Panc1 (cell line): ENCODE data around the gene FKBP7. TPM values are rescaled to one million over a fixed set of nuclear protein-coding genes. Genes with fewer than 3 reads are reported as not detected.
A peak's percentile ranks its signal among the peaks of the same experiment; 100 is the strongest.

ENCODE experiments used
- ATAC-seq: fragments of 200-7000 bp; cut with Tn5 transposase; 2 replicates; pipeline ENCODE4 v1.9.1; 2020; ENCODE audit warnings: mild to moderate bottlenecking, moderate library complexity
- BruUV-seq: library from RNA; stranded (reverse); fragments of 400-500 nt; replicated peaks from 2 replicates; lab custom pipeline; 2021; lab: Mats Ljungman, UMichigan
- CTCF ChIA-PET: fragments of 300-600 bp; sonication (Branson Sonifier 250); formaldehyde crosslinking; loops from one replicate; lab custom pipeline; 2022; ENCODE audit warnings: antibody characterized with exemption; lab: Charles Lee
- POLR2A ChIA-PET: fragments of 300-600 bp; sonication (Branson Sonifier 250); formaldehyde crosslinking; loops from one replicate; lab custom pipeline; 2022; ENCODE audit warnings: antibody characterized with exemption; lab: Charles Lee
- DNase-seq: peaks from one replicate; pipeline ENCODE4 v3.0.0-alpha.2; 2010; ENCODE audit warnings: low read depth, low spot score
- H3K27ac ChIP-seq: 2 replicates; pipeline ENCODE4 v1.5.1; 2011; ENCODE audit warnings: mild to moderate bottlenecking, low read length, inconsistent platforms
- H3K27me3 ChIP-seq: fragments of 200-500 bp; sonication (Bioruptor generic); 2 replicates; pipeline ENCODE4 v1.6.0; 2014; ENCODE audit warnings: low read length, inconsistent platforms; ENCODE audit not compliant: control insufficient read depth, insufficient read depth
- H3K36me3 ChIP-seq: fragments of 200-500 bp; sonication (Bioruptor generic); 2 replicates; pipeline ENCODE4 v1.5.1; 2014; ENCODE audit warnings: inconsistent platforms, mild to moderate bottlenecking, low read length, moderate library complexity; ENCODE audit not compliant: control insufficient read depth, insufficient read depth
- H3K4me1 ChIP-seq: 2 replicates; pipeline ENCODE4 v1.5.1; 2011; ENCODE audit warnings: inconsistent platforms, mild to moderate bottlenecking, low read length, moderate library complexity; ENCODE audit not compliant: control insufficient read depth, insufficient read depth
- H3K4me3 ChIP-seq, 2 experiments: 2 replicates each; pipeline ENCODE4 v1.5.1; 2011 to 2012; ENCODE audit warnings: low read depth in 2 of 2, low read length in 2 of 2, mild to moderate bottlenecking in 2 of 2, inconsistent platforms in 1 of 2, moderate library complexity in 1 of 2
- H3K9me3 ChIP-seq: fragments of 200-500 bp; sonication (Bioruptor generic); 2 replicates; pipeline ENCODE4 v1.5.1; 2014; ENCODE audit warnings: low read depth, mild to moderate bottlenecking, inconsistent platforms, low read length, moderate library complexity; ENCODE audit not compliant: control insufficient read depth, insufficient read depth
- POLR2AphosphoS5 ChIP-seq: IDR thresholded peaks from 2 replicates; pipeline ENCODE4 v1.6.1; 2012; ENCODE audit warnings: mild to moderate bottlenecking, low read depth, low read length, moderate library complexity
- SIN3A ChIP-seq: IDR thresholded peaks from 2 replicates; pipeline ENCODE4 v1.6.1; 2012; ENCODE audit warnings: low read depth, mild to moderate bottlenecking, low read length, moderate library complexity, borderline replicate concordance; ENCODE audit not compliant: insufficient read depth
- TCF7L2 ChIP-seq: IDR thresholded peaks from 2 replicates; pipeline ENCODE4 v1.6.1; 2011; ENCODE audit warnings: mild to moderate bottlenecking, low read depth, low read length, inconsistent platforms
- in situ Hi-C: cut with HindIII; loops from 2 replicates; pipeline ENCODE4 v1.10.0; 2016; ENCODE audit warnings: low sequenced_read_pairs, low pct_unique_long_range_greater_than_20kb
- intact Hi-C: fragments of 100-400 bp; cut with micrococcal nuclease; formaldehyde crosslinking; loops from one replicate; pipeline ENCODE4 v1.10.0; 2022; ENCODE audit not compliant: unreplicated experiment
- total RNA-seq: library from RNA; stranded (reverse); gene quantifications from one replicate; pipeline ENCODE4 v1.2.1, GENCODE V29; 2021; ENCODE audit not compliant: unreplicated experiment
- TF ChIP-seq, protein P1 (sequence below): fragments of 450-650 bp; IDR thresholded peaks from 2 replicates; pipeline ENCODE4 v1.5.1; 2017; ENCODE audit warnings: mild to moderate bottlenecking
- TF ChIP-seq, protein P2 (sequence below), 2 experiments: IDR thresholded peaks; 2 replicates each; pipeline ENCODE4 v1.6.1; 2011 to 2012; ENCODE audit warnings: low read depth in 2 of 2, control low read depth in 1 of 2, low read length in 1 of 2, mild to moderate bottlenecking in 1 of 2, moderate library complexity in 1 of 2; ENCODE audit not compliant: insufficient read depth in 1 of 2

Gene FKBP7
- total RNA-seq, 1 experiment from 2014 or later = 1.8 TPM

DNA sequence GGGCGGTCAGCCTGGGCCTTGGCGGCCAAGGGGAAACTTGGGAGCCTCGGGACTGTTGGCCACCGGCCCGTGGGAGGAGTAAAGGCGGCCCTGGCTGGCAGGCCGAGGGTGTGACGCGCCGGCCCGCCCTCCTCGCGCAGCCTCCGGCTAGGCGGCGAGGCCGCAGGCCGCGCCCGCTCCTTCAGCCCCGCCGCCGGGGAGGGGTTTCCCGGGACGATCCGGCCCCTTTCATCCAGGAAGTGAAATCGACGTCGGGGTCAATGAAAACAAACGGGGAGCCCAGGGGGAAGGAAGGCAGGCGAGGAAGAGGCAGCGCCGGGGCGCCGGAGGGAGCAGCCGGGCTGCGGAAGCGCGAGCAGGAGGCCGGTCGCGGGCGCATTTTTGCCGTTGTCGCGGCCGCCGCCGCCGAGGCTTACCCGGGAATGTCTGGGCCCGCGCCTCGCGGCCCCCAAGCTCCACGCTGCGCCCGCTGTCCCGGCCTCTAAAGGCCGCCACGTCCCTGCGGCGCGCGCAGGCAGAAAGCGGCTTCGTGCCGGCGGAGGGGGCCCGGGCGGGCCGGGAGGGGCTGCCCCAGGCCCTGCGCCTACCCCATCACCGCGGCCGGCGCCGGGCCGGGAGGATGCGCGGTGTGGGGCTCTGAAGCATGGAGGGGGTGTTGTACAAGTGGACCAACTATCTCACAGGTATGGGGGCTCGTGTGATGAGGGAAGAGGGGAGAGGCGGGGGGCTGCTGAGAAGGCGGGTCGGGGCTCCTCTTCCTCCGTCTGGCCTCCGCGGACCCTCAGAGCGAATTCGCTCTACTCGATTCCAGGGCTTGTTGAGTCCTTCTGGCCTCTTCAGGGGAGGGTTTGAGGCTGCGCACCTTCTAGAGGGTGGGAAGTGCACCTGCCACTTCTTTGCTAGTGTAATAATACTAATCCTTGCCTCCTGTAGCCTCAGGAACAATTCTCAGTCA lies 2.1 kb upstream of the FKBP7 start, which contains the start of gene PLEKHA3:
Gene PLEKHA3 (plus strand): TSS at position 231 of the 955 bp plus-strand sequence. CDS start 413 bp downstream, at position 644.
- intact Hi-C loops = no loop called here
- peak; percentile 80 for TF ChIP-seq TCF7L2
- 0 out of 2 replicates have a peak, but pooled peaks have one; percentile 84 for TF ChIP-seq SIN3A
- TF ChIP-seq, protein P1, sequence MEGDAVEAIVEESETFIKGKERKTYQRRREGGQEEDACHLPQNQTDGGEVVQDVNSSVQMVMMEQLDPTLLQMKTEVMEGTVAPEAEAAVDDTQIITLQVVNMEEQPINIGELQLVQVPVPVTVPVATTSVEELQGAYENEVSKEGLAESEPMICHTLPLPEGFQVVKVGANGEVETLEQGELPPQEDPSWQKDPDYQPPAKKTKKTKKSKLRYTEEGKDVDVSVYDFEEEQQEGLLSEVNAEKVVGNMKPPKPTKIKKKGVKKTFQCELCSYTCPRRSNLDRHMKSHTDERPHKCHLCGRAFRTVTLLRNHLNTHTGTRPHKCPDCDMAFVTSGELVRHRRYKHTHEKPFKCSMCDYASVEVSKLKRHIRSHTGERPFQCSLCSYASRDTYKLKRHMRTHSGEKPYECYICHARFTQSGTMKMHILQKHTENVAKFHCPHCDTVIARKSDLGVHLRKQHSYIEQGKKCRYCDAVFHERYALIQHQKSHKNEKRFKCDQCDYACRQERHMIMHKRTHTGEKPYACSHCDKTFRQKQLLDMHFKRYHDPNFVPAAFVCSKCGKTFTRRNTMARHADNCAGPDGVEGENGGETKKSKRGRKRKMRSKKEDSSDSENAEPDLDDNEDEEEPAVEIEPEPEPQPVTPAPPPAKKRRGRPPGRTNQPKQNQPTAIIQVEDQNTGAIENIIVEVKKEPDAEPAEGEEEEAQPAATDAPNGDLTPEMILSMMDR = no peak
- no TSS peak for BruUV-seq
- ATAC-seq (peak; percentile 94), DNase-seq (no peak)
- Histone ChIP-seq H3K4me1 (peaks cover 25% of the 10 kb centered on the region), H3K4me3 (peak within 1 kb of the TSS; percentile 71 to 89), H3K27ac (peak within 1 kb of the TSS; percentile 84), H3K27me3 (no peaks in the 10 kb centered on the region), H3K9me3 (no peaks in the 10 kb centered on the region), H3K36me3 (no peaks in the 10 kb centered on the region)
- in situ Hi-C loops = no loop called here
- CTCF ChIA-PET = no interaction called here
- POLR2A ChIA-PET = interaction anchor here (0.7 kb wide), 1 partner anchor 102 kb away, joined by 3 read pairs; no protein-coding TSS in a partner anchor

DNA sequence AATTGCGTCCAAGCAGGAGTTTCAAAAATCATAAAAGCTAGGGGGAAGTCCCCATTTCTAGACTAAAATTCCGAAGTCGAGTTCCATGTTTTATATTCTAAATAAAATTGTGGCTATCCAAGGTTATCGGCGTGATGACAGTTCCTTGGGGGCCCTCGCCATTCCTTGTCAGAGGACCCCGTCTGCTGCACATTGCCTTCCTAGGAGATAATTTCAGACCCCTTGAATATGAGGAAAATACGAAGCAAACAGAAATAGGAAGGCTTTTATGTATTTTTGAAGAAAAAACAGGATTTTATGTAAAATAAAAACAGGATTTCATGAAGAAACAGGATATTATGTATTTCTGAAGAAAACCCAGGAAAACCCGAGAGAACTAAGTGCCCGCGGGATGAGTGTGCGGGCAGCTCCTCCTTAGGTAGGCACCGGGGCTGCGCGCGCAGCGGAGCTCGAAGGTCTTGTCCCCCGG lies 1.4 kb upstream of the FKBP7 start:
- H3K36me3 ChIP-seq = no peaks in the 10 kb centered on the region
- POLR2A ChIA-PET = interaction anchor here (0.7 kb wide), 1 partner anchor 103 kb away, joined by 3 read pairs; no protein-coding TSS in a partner anchor
- no TSS peak for BruUV-seq
- ATAC-seq (no peak), DNase-seq (no peak)
- H3K27ac ChIP-seq = peak overlapping the region; percentile 84
- no peaks in the 10 kb centered on the region for H3K27me3 ChIP-seq
- 0 out of 2 replicates have a peak, but pooled peaks have one; percentile 19 for TF ChIP-seq POLR2AphosphoS5
- TF ChIP-seq, protein P2, sequence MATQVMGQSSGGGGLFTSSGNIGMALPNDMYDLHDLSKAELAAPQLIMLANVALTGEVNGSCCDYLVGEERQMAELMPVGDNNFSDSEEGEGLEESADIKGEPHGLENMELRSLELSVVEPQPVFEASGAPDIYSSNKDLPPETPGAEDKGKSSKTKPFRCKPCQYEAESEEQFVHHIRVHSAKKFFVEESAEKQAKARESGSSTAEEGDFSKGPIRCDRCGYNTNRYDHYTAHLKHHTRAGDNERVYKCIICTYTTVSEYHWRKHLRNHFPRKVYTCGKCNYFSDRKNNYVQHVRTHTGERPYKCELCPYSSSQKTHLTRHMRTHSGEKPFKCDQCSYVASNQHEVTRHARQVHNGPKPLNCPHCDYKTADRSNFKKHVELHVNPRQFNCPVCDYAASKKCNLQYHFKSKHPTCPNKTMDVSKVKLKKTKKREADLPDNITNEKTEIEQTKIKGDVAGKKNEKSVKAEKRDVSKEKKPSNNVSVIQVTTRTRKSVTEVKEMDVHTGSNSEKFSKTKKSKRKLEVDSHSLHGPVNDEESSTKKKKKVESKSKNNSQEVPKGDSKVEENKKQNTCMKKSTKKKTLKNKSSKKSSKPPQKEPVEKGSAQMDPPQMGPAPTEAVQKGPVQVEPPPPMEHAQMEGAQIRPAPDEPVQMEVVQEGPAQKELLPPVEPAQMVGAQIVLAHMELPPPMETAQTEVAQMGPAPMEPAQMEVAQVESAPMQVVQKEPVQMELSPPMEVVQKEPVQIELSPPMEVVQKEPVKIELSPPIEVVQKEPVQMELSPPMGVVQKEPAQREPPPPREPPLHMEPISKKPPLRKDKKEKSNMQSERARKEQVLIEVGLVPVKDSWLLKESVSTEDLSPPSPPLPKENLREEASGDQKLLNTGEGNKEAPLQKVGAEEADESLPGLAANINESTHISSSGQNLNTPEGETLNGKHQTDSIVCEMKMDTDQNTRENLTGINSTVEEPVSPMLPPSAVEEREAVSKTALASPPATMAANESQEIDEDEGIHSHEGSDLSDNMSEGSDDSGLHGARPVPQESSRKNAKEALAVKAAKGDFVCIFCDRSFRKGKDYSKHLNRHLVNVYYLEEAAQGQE (IDR thresholded peaks at IDR 0.05; ENCODE audit: insufficient read depth in 1 of 2, low read depth in 2 of 2, low read length in 1 of 2) = no peak
- TF ChIP-seq TCF7L2 = no peak
- peaks cover 25% of the 10 kb centered on the region for H3K4me1 ChIP-seq
- intact Hi-C loops = loop anchor here (2.0 to 5.0 kb wide), 2 partner anchors 29 to 43 kb away; partner anchors contain the start of genes PJVK and PRKRA
- in situ Hi-C loops = no loop called here
- peak overlapping the region; percentile 56 to 89 for H3K4me3 ChIP-seq
- CTCF ChIA-PET = no interaction called here
- no peaks in the 10 kb centered on the region for H3K9me3 ChIP-seq
